ENCODE results near the gene FXYD6. TPM values are rescaled to one million over a fixed set of nuclear protein-coding genes. Genes with fewer than 3 reads are reported as not detected.

Gene FXYD6
- total and polyA plus RNA-seq, 7 donors = 12.3 to 305 (median 243) TPM

DNA sequence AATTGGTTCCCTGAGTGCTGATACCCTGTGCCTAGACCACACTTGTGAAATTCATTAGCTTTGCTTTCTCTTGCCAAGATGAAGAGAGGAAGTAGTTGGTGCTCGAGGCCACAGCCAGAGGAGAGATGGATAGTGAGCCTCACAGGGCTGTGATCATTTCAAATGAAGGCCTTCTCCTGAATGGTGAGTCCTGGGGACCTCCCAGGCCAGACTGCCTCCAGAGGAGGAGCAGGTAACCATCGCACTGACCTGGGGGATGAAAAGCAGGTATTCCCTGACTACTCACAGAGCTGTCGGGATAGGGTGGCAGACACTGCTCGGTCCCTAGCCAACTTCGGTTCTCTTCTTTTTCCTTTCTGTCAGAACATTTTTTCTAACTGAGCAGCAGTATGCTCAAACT, 4.8 kb upstream of the FXYD6 start:
- WGBS, 2 donors = 89 to 94% methylated on average over 5 of the region's 5 CpGs
- intact Hi-C loops (cut with DNase I) = no loop called here
- peak; percentile 46 for DNase-seq
- Histone ChIP-seq H3K36me3 (no peaks in the 10 kb centered on the region), H3K27ac (peak overlapping the region in 3 of 4 donors; percentile 90 to 96 (median 94)), H3K4me3 (no peak overlapping the region), H3K27me3 (no peaks in the 10 kb centered on the region), H3K4me1 (peaks cover 0 to 77% (median 72%) of the 10 kb centered on the region in 4 donors), H3K9me3 (no peaks in the 10 kb centered on the region)
- no peak for TF ChIP-seq EP300 (IDR thresholded peaks at IDR 0.05)
- no peak for TF ChIP-seq POLR2AphosphoS5 (IDR thresholded peaks at IDR 0.05)
- TF ChIP-seq, protein P1, sequence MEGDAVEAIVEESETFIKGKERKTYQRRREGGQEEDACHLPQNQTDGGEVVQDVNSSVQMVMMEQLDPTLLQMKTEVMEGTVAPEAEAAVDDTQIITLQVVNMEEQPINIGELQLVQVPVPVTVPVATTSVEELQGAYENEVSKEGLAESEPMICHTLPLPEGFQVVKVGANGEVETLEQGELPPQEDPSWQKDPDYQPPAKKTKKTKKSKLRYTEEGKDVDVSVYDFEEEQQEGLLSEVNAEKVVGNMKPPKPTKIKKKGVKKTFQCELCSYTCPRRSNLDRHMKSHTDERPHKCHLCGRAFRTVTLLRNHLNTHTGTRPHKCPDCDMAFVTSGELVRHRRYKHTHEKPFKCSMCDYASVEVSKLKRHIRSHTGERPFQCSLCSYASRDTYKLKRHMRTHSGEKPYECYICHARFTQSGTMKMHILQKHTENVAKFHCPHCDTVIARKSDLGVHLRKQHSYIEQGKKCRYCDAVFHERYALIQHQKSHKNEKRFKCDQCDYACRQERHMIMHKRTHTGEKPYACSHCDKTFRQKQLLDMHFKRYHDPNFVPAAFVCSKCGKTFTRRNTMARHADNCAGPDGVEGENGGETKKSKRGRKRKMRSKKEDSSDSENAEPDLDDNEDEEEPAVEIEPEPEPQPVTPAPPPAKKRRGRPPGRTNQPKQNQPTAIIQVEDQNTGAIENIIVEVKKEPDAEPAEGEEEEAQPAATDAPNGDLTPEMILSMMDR (IDR thresholded peaks at IDR 0.05) = no peak

DNA sequence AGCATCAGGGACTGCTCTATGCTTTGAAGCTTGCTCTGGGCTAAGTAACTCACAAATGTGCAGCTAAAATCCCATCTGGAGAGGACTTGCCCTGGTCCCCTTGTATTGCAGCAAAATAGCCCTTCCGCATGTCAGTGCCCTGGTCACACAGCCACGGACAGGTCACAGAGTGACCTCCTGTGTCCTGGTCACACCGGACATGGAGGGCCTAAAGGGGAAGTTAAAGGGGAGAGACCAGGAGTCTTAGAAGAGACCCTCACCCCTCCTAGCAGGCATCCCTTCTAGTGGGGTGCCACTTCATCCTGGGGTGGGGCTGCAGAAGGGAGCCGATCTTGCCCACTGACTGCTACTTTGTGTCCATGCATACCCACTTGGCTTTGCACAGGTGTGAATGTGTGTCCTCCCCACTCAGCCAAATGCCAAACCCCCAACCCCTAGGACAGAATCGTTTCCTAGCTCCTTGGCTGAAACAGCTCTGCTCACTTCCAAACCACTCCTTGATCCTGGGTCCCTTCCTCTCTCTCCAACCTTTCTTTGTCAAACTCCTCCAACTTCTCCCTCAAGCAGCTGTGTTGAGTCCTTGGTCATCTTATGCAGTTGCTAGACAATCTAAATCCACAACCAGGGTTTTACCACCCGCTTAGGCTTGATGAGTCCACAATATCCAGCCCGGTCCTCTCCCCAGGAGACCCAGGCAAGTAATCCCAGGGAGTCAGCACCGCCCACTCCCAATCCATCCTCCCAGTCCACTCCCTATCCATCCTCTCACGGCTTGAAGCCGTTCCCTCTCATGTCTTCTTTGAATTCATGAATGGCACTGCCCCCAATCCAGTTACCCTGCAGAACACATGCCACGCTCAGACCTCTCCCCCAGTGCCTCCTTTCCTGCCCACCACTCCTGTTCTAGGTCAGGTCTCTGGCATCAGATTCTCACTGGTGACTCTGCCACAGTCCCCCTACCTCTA, 3.3 kb upstream of the FXYD6 start:
- Histone ChIP-seq H3K4me3 (no peak overlapping the region), H3K27me3 (no peaks in the 10 kb centered on the region), H3K9me3 (no peaks in the 10 kb centered on the region), H3K27ac (peak overlapping the region in 3 of 4 donors; percentile 90 to 96 (median 94)), H3K36me3 (no peaks in the 10 kb centered on the region), H3K4me1 (peaks cover 0 to 73% (median 63%) of the 10 kb centered on the region in 4 donors)
- no peak for DNase-seq
- TF ChIP-seq POLR2A (IDR thresholded peaks at IDR 0.05) = no peak
- TF ChIP-seq, protein P1 (IDR thresholded peaks at IDR 0.05) = no peak
- 85 to 90% methylated on average over 11 of the region's 11 CpGs for WGBS, 2 donors
- intact Hi-C loops (cut with DNase I) = no loop called here

DNA sequence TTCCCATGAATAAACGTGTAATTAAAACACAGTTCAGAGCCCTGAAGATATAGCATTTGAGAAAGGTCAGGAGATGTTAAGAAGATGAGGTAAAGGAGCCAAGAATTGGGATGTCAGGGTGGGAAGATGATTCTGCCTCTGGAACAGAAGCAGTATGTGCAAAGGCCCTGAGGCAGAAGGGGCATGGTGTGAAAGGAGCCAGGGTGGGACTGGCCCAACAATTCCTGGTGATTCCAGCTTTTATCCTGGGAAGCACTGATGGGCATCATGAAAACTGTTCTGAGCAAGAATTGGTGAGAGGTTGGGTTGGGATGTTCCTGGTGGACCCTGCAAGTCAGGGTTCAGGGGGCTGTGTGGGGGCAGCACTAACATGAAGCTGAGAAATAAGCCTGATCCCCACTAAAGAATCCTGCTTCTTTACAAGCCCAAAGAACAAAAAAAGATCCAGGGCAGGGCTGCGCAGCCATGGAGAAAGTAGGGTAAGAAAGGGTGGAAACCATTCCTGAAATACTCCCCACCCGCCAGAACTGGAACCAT, 2.5 kb upstream of the FXYD6 start:
- 85 to 90% methylated on average over 3 of the region's 3 CpGs for WGBS, 2 donors
- Histone ChIP-seq H3K4me3 (no peak overlapping the region), H3K27ac (peak overlapping the region in 3 of 4 donors; percentile 90 to 96 (median 94)), H3K4me1 (peaks cover 0 to 73% (median 63%) of the 10 kb centered on the region in 4 donors), H3K9me3 (no peaks in the 10 kb centered on the region), H3K27me3 (no peaks in the 10 kb centered on the region), H3K36me3 (no peaks in the 10 kb centered on the region)
- no peak for DNase-seq
- intact Hi-C loops (cut with DNase I) = no loop called here
- TF ChIP-seq, protein P1 (IDR thresholded peaks at IDR 0.05) = no peak
- no peak for TF ChIP-seq POLR2A (IDR thresholded peaks at IDR 0.05)
- TF ChIP-seq POLR2AphosphoS5 (IDR thresholded peaks at IDR 0.05) = no peak
- no peak for TF ChIP-seq EP300 (IDR thresholded peaks at IDR 0.05)

DNA sequence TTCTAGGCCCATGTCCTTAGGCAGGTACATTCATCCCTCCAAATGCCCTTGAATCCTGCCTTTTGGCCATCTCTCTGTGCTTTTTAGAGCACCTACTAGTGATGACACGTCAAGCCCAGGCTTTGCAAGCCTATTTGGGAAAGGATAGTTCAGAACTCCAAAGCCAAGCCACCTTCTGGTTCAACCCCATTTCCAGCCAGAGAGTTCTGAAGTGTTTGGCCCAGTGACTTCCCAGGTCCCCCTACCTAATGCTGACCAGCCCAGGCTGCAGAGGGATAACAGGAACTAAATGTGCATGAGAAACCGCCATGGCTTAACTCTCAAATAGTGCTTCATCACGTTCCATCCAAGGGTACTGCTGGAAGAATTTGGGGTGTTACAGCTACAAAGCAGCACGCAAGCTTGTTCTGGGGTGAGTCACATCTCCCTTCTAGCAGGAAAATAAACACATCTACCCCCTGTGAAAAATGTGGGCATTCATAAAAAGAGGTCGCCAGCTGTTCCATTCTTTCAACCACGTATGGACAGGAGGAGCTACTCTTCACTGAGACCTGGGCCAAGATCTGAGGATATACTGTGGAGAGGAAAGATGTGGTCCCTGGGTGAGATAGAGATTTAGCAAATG, 2.0 kb upstream of the FXYD6 start:
- WGBS, 2 donors = 83 to 90% methylated on average over 6 of the region's 6 CpGs
- peak overlapping the region in 3 of 4 donors; percentile 90 to 96 (median 94) for H3K27ac ChIP-seq
- H3K4me3 ChIP-seq = no peak overlapping the region
- no peak for DNase-seq
- H3K36me3 ChIP-seq = no peaks in the 10 kb centered on the region
- intact Hi-C loops (cut with DNase I) = no loop called here
- no peaks in the 10 kb centered on the region for H3K27me3 ChIP-seq
- no peak for TF ChIP-seq EP300 (IDR thresholded peaks at IDR 0.05)
- TF ChIP-seq, protein P1 (IDR thresholded peaks at IDR 0.05) = no peak
- TF ChIP-seq POLR2AphosphoS5 (IDR thresholded peaks at IDR 0.05) = no peak
- TF ChIP-seq POLR2A (IDR thresholded peaks at IDR 0.05) = no peak
- H3K9me3 ChIP-seq = no peaks in the 10 kb centered on the region
- peaks cover 0 to 73% (median 63%) of the 10 kb centered on the region in 4 donors for H3K4me1 ChIP-seq

All from sigmoid colon (tissue), 7 donors.